Loucy (cell line): ENCODE results near the gene PPL.

ENCODE experiments used
- EZH2phosphoT487 ChIP-seq: fragments of 200-600 bp; IDR thresholded peaks from 2 replicates; pipeline ENCODE4 v1.6.1; 2018; ENCODE audit warnings: antibody characterized with exemption, mild to moderate bottlenecking, moderate library complexity, borderline replicate concordance
- TF ChIP-seq, protein P1 (sequence below): fragments of 200-600 bp; sonication (generic); conservative IDR thresholded peaks from 2 replicates; pipeline ENCODE4 v1.5.1; 2014; ENCODE audit warnings: mild to moderate bottlenecking, antibody characterized with exemption, low read length

- TF ChIP-seq, protein P1, sequence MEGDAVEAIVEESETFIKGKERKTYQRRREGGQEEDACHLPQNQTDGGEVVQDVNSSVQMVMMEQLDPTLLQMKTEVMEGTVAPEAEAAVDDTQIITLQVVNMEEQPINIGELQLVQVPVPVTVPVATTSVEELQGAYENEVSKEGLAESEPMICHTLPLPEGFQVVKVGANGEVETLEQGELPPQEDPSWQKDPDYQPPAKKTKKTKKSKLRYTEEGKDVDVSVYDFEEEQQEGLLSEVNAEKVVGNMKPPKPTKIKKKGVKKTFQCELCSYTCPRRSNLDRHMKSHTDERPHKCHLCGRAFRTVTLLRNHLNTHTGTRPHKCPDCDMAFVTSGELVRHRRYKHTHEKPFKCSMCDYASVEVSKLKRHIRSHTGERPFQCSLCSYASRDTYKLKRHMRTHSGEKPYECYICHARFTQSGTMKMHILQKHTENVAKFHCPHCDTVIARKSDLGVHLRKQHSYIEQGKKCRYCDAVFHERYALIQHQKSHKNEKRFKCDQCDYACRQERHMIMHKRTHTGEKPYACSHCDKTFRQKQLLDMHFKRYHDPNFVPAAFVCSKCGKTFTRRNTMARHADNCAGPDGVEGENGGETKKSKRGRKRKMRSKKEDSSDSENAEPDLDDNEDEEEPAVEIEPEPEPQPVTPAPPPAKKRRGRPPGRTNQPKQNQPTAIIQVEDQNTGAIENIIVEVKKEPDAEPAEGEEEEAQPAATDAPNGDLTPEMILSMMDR, result no peak
- TF ChIP-seq EZH2phosphoT487, result no peak
Measured at GRCh38 chr16:4914528-4915225, 22.3 kb downstream of the PPL start.
